ENCODE data around the gene TERT. TPM values are rescaled to one million over a fixed set of nuclear protein-coding genes. Genes with fewer than 3 reads are reported as not detected.

TERT gene
- total RNA-seq, 1 experiment from 2014 or later, result 2.3 TPM

DNA sequence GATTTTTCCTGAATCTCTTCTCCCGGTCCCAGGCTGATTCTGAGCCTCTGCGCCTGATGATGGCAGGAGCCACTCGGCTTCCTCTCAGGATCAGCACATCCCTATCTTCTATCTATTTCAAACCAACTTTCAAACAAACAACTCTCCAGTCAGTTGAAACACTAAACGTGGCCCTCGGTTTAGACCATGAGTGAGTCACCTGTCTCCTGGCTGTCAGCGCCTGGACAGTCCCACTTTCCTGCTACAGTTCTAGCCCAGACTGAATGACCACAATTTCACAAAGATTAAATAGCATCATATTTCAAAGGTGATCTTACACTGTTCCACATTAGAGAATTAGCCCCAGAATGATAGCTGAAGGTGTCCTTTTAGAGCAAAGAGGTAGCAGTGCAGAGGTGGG is 87.3 kb downstream of the TERT start:
- Mint-ChIP-seq H3K27me3 (ENCODE audit: unreplicated experiment) (peaks cover 56% of the 10 kb centered on the region), H3K27ac (ENCODE audit: unreplicated experiment) (no peak overlapping the region), H3K9me3 (ENCODE audit: low read depth, unreplicated experiment) (no peaks in the 10 kb centered on the region), H3K4me1 (ENCODE audit: low read depth, unreplicated experiment) (no peaks in the 10 kb centered on the region), H3K36me3 (ENCODE audit: insufficient read depth, unreplicated experiment) (no peaks in the 10 kb centered on the region), H3K4me3 (ENCODE audit: low read depth, unreplicated experiment) (no peak overlapping the region)
- CTCF ChIA-PET, result no interaction called here
- DNase-seq, result no peak
- TF ChIP-seq, protein P1, sequence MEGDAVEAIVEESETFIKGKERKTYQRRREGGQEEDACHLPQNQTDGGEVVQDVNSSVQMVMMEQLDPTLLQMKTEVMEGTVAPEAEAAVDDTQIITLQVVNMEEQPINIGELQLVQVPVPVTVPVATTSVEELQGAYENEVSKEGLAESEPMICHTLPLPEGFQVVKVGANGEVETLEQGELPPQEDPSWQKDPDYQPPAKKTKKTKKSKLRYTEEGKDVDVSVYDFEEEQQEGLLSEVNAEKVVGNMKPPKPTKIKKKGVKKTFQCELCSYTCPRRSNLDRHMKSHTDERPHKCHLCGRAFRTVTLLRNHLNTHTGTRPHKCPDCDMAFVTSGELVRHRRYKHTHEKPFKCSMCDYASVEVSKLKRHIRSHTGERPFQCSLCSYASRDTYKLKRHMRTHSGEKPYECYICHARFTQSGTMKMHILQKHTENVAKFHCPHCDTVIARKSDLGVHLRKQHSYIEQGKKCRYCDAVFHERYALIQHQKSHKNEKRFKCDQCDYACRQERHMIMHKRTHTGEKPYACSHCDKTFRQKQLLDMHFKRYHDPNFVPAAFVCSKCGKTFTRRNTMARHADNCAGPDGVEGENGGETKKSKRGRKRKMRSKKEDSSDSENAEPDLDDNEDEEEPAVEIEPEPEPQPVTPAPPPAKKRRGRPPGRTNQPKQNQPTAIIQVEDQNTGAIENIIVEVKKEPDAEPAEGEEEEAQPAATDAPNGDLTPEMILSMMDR (IDR thresholded peaks at IDR 0.05; ENCODE audit: unreplicated experiment), result no peak
- BruUV-seq (replicated peaks), result no TSS peak
- intact Hi-C loops (cut with micrococcal nuclease; ENCODE audit: unreplicated experiment), result loop anchor here (10.0 kb wide), 1 partner anchor 147 kb away; no protein-coding TSS in a partner anchor

DNA sequence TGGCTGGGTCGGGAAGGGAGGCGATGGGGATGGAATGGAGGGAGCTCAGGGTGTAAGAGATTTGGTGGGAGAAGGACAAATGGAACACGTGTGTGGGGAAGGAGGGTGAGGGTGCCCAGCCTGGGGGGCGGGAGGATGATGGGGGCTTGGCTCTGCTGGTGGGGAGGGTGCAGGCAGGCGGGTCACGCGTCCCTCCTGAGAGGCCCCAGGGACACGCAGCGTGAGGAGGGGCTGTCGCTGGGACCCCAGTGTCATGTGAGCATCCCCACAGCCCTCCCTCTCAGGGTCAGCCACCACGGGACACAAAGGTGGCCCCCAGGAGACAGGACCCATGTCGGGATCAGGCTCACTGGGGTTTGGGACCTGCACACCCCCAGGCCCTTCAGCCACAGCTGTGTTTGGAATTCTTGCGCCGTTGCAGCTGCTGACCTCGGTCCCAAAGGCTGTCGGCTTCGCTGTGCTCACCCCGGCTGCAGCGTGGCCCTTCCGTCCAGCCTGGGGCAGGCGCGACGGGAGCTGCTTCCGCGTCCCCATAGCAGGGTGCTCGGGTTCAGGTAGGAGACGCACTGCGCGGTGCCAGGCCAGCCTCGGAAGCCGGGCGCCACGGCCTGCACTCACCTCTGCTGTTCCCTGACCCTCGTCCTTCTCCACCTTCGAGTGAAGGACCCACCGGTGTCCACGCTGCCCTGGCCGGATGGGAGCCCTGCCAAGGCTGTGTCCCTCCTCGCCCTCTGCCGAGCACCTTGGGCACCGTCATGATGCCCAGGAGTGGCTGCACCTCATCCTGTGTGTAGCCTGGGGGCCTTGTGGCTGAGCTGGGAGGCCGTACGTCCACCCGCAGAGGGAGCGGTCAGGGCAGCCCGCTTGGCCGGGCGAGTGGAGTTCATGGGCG is 88.1 kb downstream of the TERT start:
- Mint-ChIP-seq H3K4me3 (ENCODE audit: low read depth, unreplicated experiment) (no peak overlapping the region), H3K27me3 (ENCODE audit: unreplicated experiment) (peaks cover 56% of the 10 kb centered on the region), H3K4me1 (ENCODE audit: low read depth, unreplicated experiment) (no peaks in the 10 kb centered on the region), H3K36me3 (ENCODE audit: insufficient read depth, unreplicated experiment) (no peaks in the 10 kb centered on the region), H3K9me3 (ENCODE audit: low read depth, unreplicated experiment) (no peaks in the 10 kb centered on the region), H3K27ac (ENCODE audit: unreplicated experiment) (no peak overlapping the region)
- TF ChIP-seq, protein P1 (IDR thresholded peaks at IDR 0.05; ENCODE audit: unreplicated experiment), result no peak
- CTCF ChIA-PET, result no interaction called here
- no peak for DNase-seq
- no TSS peak for BruUV-seq (replicated peaks)
- intact Hi-C loops (cut with micrococcal nuclease; ENCODE audit: unreplicated experiment), result loop anchor here (10.0 kb wide), 1 partner anchor 148 kb away; no protein-coding TSS in a partner anchor

- BruUV-seq (replicated peaks), result no TSS peak
- Mint-ChIP-seq H3K4me3 (ENCODE audit: low read depth, unreplicated experiment) (no peak overlapping the region), H3K27me3 (ENCODE audit: unreplicated experiment) (peaks cover 56% of the 10 kb centered on the region), H3K4me1 (ENCODE audit: low read depth, unreplicated experiment) (no peaks in the 10 kb centered on the region), H3K27ac (ENCODE audit: unreplicated experiment) (no peak overlapping the region), H3K9me3 (ENCODE audit: low read depth, unreplicated experiment) (no peaks in the 10 kb centered on the region), H3K36me3 (ENCODE audit: insufficient read depth, unreplicated experiment) (no peaks in the 10 kb centered on the region)
- intact Hi-C loops (cut with micrococcal nuclease; ENCODE audit: unreplicated experiment), result loop anchor here (10.0 kb wide), 1 partner anchor 149 kb away; no protein-coding TSS in a partner anchor
- TF ChIP-seq, protein P1 (IDR thresholded peaks at IDR 0.05; ENCODE audit: unreplicated experiment), result no peak
- CTCF ChIA-PET, result interaction anchor here (1.0 to 1.4 kb wide), 3 partner anchors 20 to 31 kb away, joined by 3 to 4 read pairs (median 3); no protein-coding TSS in a partner anchor
- no peak for DNase-seq
Measured at GRCh38 chr5:1205255-1206180, 89.3 kb downstream of the TERT start.

DNA sequence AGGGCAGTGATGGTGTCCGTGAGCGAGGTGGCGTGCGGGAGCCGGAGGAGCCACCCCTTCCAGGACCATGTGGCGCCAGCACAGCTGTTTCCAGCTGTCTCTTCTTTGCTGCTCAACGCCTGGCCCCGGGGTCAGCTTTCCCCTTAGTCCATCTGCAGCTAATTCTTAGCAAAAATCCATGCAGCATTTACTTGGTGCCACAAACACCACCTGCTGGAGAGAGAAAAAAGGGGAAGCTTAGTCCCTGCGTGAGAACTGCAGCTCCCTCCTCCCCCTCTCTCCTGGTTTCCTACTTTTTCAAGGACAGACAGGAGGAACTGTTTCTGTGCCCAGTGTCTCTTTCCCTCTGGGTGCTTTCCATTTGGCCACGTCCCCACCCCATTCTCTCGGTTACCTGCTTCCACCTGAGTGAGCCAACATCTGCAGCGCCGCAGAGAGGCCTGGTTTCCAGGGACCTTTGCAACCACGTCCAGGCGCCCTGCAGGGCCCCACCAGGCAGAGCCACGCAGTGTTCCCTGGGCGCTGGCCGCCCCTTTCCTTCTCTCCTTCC is 90.1 kb downstream of the TERT start:
- DNase-seq, result peak; percentile 25
- H3K4me3 Mint-ChIP-seq (ENCODE audit: low read depth, unreplicated experiment), result no peak overlapping the region
- no TSS peak for BruUV-seq (replicated peaks)
- CTCF ChIA-PET, result interaction anchor here (1.0 to 1.4 kb wide), 3 partner anchors 19 to 30 kb away, joined by 3 to 4 read pairs (median 3); no protein-coding TSS in a partner anchor
- H3K27me3 Mint-ChIP-seq (ENCODE audit: unreplicated experiment), result peaks cover 51% of the 10 kb centered on the region
- no peaks in the 10 kb centered on the region for H3K9me3 Mint-ChIP-seq (ENCODE audit: low read depth, unreplicated experiment)
- H3K36me3 Mint-ChIP-seq (ENCODE audit: insufficient read depth, unreplicated experiment), result no peaks in the 10 kb centered on the region
- no peaks in the 10 kb centered on the region for H3K4me1 Mint-ChIP-seq (ENCODE audit: low read depth, unreplicated experiment)
- TF ChIP-seq, protein P1 (IDR thresholded peaks at IDR 0.05; ENCODE audit: unreplicated experiment), result peak; percentile 33
- intact Hi-C loops (cut with micrococcal nuclease; ENCODE audit: unreplicated experiment), result loop anchor here (10.0 kb wide), 1 partner anchor 150 kb away; no protein-coding TSS in a partner anchor
- no peak overlapping the region for H3K27ac Mint-ChIP-seq (ENCODE audit: unreplicated experiment)
